Measurements from ENCODE around the gene SETD2.

Gene SETD2

DNA sequence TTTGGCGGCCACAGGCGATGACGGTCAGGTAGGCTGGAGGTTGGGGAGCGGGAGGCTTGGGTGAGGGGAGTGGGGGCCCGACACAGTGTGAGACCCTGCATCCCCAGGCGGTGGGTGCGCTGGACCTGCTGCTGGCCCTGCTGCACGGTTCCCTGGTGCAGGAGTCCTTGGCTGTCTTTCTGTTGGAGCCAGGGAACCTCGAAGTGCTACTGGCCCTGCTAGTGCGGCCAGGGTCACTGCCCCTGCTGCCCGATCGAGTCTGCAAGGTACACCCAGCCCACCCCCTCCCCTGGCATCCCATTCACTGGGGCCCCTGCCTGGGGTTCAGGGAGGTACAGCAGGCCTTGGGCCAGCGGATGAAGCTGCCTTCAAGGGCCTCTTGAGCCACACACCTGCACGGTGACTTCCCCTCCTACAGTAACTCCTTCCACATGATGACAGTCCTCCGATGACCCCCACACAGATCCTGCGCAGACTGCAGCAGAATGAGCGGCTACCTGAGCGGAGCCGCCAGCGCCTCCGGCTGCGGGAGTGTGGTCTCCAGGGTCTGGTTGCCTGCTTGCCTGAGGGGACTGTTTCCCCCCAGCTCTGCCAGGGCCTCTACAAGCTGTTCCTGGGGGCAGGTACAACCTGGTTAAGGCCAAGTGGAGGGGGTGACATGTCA is 164.9 kb downstream of the SETD2 start:
- ChIA-PET POLR2A (ENCODE audit: low non-redundant PET) (no interaction called here), CTCF (no interaction called here)

DNA sequence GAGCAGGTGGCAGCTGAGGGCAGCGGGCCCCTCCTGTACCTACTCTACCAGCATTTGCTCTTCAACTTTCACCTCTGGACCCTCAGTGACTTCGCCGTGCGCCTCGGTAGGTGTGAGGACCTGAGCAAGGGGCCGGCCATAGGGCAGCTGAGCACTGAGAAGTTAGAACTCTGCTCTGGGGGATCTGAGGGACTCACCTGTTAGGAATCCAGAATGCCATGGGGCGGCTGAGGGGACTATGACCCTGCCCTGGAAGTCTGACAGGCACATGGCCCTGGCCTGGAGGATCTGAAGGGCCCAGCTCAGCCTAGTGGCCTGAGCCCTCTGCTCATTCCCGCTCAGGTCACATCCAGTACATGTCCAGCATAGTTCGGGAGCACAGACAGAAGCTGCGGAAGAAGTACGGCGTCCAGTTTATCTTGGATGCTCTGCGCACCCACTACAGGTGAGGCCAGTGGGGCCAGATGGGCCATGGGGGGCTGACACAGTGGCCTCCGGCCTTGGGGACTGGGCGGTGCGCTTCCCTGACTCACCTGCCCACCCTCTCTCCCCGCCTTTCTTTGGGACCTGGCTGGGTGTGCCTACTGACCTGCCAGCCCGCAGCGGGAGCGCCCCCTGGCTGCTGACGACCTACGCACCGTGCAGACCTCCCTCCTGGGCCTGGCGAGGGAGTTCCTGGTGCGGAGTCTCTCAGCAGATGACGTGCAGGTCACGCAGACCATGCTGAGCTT is 165.6 kb downstream of the SETD2 start:
- CTCF ChIA-PET, result interaction anchor here (0.6 to 0.8 kb wide), 3 partner anchors 11 to 98 kb away, joined by 4 read pairs; no protein-coding TSS in a partner anchor
- peak overlapping the region; percentile 36; the same call in 1 of the 2 replicates for H3K27ac ChIP-seq
- POLR2A ChIA-PET (ENCODE audit: low non-redundant PET), result no interaction called here
- DNase-seq (ENCODE audit: low spot score), result peak; percentile 54
- TF ChIP-seq, protein P1, sequence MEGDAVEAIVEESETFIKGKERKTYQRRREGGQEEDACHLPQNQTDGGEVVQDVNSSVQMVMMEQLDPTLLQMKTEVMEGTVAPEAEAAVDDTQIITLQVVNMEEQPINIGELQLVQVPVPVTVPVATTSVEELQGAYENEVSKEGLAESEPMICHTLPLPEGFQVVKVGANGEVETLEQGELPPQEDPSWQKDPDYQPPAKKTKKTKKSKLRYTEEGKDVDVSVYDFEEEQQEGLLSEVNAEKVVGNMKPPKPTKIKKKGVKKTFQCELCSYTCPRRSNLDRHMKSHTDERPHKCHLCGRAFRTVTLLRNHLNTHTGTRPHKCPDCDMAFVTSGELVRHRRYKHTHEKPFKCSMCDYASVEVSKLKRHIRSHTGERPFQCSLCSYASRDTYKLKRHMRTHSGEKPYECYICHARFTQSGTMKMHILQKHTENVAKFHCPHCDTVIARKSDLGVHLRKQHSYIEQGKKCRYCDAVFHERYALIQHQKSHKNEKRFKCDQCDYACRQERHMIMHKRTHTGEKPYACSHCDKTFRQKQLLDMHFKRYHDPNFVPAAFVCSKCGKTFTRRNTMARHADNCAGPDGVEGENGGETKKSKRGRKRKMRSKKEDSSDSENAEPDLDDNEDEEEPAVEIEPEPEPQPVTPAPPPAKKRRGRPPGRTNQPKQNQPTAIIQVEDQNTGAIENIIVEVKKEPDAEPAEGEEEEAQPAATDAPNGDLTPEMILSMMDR (conservative IDR thresholded peaks at IDR 0.05; ENCODE audit: low read depth), result peak; percentile 68

More for the DNA sequence above, 164.9 kb downstream of the SETD2 start:
- H3K27ac ChIP-seq, result no peak overlapping the region
- no peak for DNase-seq (ENCODE audit: low spot score)
- TF ChIP-seq, protein P1 (conservative IDR thresholded peaks at IDR 0.05; ENCODE audit: low read depth), result peak; percentile 27

DNA sequence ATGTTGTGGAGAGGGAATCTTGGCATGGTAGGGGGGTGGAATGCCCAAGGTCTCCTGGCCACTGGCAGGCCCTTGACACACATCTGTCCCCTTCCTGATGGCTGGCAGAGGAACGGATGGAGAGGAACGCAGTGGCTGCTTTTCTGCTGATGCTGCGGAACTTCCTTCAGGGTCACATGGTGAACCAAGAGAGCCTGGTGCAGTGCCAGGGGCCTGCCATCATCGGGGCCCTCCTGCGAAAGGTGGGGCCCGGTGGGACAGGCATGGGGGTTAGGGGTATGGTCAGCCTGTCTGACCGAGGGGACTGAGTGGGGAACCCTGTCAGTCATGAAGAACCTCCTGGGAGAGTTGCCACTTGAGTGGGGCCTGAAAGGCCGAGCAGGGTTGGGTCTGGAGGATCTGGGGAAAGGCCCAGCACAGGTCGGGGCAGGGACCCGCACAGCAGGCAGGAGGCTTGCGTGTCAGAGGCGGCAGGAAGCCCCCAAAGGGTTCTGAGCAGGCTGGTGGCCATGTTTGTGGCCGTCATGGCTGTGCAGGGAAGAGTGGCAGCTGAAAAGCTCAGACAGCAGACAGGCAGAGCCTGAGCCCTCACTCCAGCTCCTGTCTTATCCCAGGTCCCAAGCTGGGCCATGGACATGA is 166.3 kb downstream of the SETD2 start:
- no peak for DNase-seq (ENCODE audit: low spot score)
- CTCF ChIA-PET, result interaction anchor here (0.6 to 0.8 kb wide), 3 partner anchors 12 to 97 kb away, joined by 4 read pairs; no protein-coding TSS in a partner anchor
- POLR2A ChIA-PET (ENCODE audit: low non-redundant PET), result no interaction called here
- peak overlapping the region; percentile 36 for H3K27ac ChIP-seq
- TF ChIP-seq, protein P1 (conservative IDR thresholded peaks at IDR 0.05; ENCODE audit: low read depth), result no peak

DNA sequence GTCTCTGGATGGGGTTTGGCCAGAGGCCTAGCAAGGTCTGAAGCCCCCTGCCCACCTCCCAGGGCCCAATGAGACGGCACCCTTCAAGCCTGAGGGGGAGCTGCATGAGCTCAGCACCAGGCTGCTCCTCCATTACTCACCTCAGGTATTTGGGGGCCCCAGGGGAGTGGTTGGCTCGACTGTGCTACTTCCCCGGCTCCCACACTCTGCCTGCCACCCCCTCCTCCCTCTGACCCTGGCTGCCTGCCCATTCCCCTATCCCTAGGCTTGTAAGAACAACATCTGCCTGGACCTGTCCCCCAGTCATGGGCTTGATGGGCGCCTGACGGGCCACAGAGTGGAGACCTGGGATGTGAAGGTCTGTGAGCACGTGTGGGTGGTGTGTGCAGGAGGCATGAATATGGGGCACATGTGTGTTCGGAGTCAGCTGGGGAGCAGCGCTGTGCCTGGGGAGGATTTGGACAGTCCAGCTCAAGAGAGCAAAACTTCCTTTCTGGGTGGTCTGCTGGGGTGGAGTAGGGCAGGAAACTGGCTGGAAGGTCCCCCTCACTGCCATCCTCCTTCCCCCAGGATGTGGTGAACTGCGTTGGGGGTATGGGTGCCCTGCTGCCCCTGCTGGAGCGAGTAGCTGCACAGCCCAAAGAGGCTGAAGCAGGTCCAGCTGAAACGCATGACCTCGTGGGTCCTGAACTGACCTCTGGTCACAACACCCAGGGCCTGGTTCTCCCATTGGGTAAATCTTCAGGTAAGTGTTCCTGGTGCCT is 167.0 kb downstream of the SETD2 start:
- POLR2A ChIA-PET (ENCODE audit: low non-redundant PET), result no interaction called here
- H3K27ac ChIP-seq, result peak overlapping the region; percentile 36

DNA sequence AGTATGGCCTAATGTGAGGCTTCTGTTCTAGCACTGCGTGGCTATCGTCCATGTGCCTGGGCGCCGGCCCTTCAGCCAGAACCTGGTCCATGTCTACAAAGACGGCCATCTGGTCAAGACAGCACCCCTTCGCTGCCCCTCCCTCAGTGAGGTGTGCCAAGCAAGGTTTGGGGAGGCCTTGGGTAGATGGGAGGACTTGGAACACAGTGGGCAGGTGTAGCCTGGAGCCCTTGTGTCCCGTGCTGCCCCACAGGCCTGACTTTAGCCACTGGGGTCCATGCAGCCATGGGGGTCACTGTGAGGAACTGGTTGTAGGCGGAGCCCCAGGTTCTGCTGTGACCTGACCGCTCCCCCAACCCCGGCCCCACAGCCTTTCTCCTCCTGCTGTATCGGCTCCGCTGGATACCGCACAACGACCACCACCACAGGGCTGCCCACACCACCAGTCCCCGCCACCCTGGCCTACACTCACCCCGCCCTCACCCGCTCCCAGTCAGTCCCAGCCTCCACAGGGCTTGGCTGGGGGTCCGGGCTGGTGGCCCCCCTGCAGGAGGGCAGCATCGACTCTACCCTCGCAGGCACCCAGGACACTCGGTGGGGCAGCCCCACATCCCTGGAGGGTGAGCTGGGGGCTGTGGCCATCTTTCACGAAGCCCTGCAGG is 167.9 kb downstream of the SETD2 start:
- ChIA-PET POLR2A (ENCODE audit: low non-redundant PET) (no interaction called here), CTCF (no interaction called here)
- TF ChIP-seq, protein P1 (conservative IDR thresholded peaks at IDR 0.05; ENCODE audit: low read depth), result no peak
- DNase-seq (ENCODE audit: low spot score), result no peak
- H3K27ac ChIP-seq, result peak overlapping the region; percentile 36

More for the DNA sequence above, 167.0 kb downstream of the SETD2 start:
- TF ChIP-seq, protein P1 (conservative IDR thresholded peaks at IDR 0.05; ENCODE audit: low read depth), result no peak
- CTCF ChIA-PET, result no interaction called here
- no peak for DNase-seq (ENCODE audit: low spot score)
